Astrocyte of the spinal cord (primary cell): Measurements from ENCODE around the gene TSC22D2.

ENCODE experiments used
- DNase-seq: peaks from one replicate; pipeline ENCODE4 v3.0.0; 2011; ENCODE audit warnings: low read depth, low spot score
- H3K4me3 ChIP-seq: 2 replicates; pipeline ENCODE4 v1.5.1; 2011; ENCODE audit warnings: low read depth, mild to moderate bottlenecking, low read length, moderate library complexity
- CTCF ChIP-seq: IDR thresholded peaks from 2 replicates; pipeline ENCODE4 v1.5.1; 2012; ENCODE audit warnings: low read depth, mild to moderate bottlenecking, low read length, inconsistent platforms
- in situ Hi-C: cut with HindIII; loops from 2 replicates; pipeline ENCODE4 v1.10.0; 2017; ENCODE audit warnings: low sequenced_read_pairs

Gene TSC22D2

GRCh38 chr3:150408221-150409124, at the start of gene TSC22D2:
Gene TSC22D2 (plus strand): TSS chr3:150408298. CDS start chr3:150409351, 1,053 bp downstream.
- TF ChIP-seq CTCF, result peak; percentile 21
- peak within 1 kb of the TSS; percentile 98 for H3K4me3 ChIP-seq
- in situ Hi-C loops, result no loop called here
- peak; percentile 97 for DNase-seq

DNA sequence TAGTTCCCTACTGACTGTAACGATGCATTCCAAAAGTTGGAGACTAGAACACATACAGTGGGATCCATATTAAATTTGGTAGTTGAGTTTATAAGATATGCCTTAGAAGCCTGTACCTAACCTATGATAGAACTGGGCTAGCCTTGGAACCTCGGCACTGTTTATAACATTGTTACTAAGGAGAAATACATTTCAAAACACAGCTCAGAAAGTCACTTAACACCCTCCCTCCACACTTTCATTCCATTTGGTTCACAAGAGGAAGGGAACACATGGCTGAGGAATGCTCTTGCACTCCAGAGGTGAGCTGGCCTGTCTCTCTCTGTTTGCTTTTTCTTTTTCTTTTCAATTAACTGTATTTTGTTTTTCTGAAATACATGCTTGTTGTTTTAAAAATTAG, 48.7 kb upstream of the TSC22D2 start:
- TF ChIP-seq CTCF, result no peak
- DNase-seq, result peak; percentile 36
- in situ Hi-C loops, result no loop called here
- no peak overlapping the region for H3K4me3 ChIP-seq

- in situ Hi-C loops, result no loop called here
- H3K4me3 ChIP-seq, result no peak overlapping the region
- DNase-seq, result no peak
- no peak for TF ChIP-seq CTCF
Observed at GRCh38 chr3:150360966-150361365, 47.1 kb upstream of the TSC22D2 start.

DNA sequence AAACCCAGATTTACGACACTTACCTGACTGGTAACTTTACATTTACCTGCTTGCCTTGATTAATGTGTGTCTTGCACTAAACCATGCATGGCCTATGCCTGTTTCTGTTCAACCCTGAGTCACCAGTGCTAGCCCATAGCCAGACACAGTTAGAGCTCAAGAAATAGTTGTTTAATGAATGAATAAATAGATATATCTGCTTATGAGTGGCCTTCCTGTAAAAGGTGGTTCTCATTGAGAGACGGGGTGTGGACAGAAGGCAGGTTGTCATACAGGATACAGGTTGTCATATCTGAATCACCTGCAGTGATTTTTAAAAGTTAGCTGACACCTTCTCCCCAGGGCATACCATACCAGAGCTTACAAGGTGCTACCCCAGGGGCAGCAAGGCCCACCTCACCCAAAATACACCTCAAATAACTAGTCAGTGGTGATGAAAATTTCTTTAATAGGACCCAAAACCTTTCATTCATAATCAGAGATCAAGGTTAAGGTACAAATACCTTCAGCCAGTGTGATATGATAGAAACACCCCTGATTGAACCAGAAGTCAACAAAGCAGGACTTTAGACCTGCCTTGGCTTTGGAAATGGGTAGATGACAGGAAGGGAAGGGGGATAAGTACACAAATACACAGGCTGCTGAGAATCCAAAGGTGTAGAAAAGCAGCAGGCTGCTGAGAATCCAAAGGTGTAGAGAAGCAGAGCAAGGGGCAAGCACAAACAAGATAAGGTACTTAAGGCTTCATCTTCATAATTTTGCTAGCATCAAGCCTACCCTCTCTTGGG, 45.4 kb upstream of the TSC22D2 start:
- TF ChIP-seq CTCF, result no peak
- in situ Hi-C loops, result no loop called here
- no peak overlapping the region for H3K4me3 ChIP-seq
- no peak for DNase-seq

- no peak overlapping the region for H3K4me3 ChIP-seq
- in situ Hi-C loops, result no loop called here
- no peak for DNase-seq
- no peak for TF ChIP-seq CTCF
Observed at GRCh38 chr3:150363420-150363819, 44.7 kb upstream of the TSC22D2 start.

GRCh38 chr3:150365132-150365604, 42.9 kb upstream of the TSC22D2 start:
- DNase-seq, result peak; percentile 80
- in situ Hi-C loops, result no loop called here
- TF ChIP-seq CTCF, result no peak

More at GRCh38 chr3:150365132-150365604, 42.9 kb upstream of the TSC22D2 start:
- H3K4me3 ChIP-seq, result no peak overlapping the region
